ENCODE measurements around the gene AMOTL2.

DNA sequence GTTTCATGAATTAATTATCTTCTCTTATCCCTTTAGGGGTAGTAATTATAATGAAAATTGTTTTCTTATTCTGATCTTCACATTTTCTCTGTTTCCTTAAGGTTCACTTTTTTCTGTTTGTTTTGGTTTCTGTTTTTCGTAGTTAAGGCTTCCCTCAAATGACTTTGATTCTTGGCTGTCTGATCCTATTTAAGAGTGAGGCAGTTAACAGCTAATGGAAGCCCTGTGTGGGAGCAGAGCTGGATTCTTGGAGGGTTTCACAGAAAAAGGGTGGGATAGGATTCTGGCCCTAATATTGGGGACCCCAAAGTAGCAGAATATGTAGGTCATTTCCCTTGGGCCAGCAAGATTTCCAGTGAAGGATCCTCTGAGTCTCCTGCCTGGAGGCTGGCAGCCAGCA lies 6.8 kb upstream of the AMOTL2 start:
- TF ChIP-seq, protein P1, sequence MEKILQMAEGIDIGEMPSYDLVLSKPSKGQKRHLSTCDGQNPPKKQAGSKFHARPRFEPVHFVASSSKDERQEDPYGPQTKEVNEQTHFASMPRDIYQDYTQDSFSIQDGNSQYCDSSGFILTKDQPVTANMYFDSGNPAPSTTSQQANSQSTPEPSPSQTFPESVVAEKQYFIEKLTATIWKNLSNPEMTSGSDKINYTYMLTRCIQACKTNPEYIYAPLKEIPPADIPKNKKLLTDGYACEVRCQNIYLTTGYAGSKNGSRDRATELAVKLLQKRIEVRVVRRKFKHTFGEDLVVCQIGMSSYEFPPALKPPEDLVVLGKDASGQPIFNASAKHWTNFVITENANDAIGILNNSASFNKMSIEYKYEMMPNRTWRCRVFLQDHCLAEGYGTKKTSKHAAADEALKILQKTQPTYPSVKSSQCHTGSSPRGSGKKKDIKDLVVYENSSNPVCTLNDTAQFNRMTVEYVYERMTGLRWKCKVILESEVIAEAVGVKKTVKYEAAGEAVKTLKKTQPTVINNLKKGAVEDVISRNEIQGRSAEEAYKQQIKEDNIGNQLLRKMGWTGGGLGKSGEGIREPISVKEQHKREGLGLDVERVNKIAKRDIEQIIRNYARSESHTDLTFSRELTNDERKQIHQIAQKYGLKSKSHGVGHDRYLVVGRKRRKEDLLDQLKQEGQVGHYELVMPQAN (IDR thresholded peaks at IDR 0.05; ENCODE audit: borderline replicate concordance): no peak
- TF ChIP-seq ZFX (CRISPR knock-in tag; IDR thresholded peaks at IDR 0.05): no peak
- TF ChIP-seq, protein P2, sequence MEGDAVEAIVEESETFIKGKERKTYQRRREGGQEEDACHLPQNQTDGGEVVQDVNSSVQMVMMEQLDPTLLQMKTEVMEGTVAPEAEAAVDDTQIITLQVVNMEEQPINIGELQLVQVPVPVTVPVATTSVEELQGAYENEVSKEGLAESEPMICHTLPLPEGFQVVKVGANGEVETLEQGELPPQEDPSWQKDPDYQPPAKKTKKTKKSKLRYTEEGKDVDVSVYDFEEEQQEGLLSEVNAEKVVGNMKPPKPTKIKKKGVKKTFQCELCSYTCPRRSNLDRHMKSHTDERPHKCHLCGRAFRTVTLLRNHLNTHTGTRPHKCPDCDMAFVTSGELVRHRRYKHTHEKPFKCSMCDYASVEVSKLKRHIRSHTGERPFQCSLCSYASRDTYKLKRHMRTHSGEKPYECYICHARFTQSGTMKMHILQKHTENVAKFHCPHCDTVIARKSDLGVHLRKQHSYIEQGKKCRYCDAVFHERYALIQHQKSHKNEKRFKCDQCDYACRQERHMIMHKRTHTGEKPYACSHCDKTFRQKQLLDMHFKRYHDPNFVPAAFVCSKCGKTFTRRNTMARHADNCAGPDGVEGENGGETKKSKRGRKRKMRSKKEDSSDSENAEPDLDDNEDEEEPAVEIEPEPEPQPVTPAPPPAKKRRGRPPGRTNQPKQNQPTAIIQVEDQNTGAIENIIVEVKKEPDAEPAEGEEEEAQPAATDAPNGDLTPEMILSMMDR (IDR thresholded peaks at IDR 0.05 in 2 of 3, conservative IDR thresholded peaks at IDR 0.05 in 1 of 3; ENCODE audit: insufficient read depth in 2 of 3, low read depth in 1 of 3, low read length in 3 of 3): no peak
- TF ChIP-seq ZNF217 (CRISPR knock-in tag; IDR thresholded peaks at IDR 0.05): no peak
- TF ChIP-seq, protein P3, sequence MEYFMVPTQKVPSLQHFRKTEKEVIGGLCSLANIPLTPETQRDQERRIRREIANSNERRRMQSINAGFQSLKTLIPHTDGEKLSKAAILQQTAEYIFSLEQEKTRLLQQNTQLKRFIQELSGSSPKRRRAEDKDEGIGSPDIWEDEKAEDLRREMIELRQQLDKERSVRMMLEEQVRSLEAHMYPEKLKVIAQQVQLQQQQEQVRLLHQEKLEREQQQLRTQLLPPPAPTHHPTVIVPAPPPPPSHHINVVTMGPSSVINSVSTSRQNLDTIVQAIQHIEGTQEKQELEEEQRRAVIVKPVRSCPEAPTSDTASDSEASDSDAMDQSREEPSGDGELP (CRISPR knock-in tag; IDR thresholded peaks at IDR 0.05; ENCODE audit: borderline replicate concordance): no peak
- TF ChIP-seq SIN3A (IDR thresholded peaks at IDR 0.05; ENCODE audit: borderline replicate concordance in 2 of 2, control insufficient read depth in 1 of 2, low read depth in 2 of 2, low read length in 2 of 2): no peak
- TF ChIP-seq JUNB (CRISPR knock-in tag; conservative IDR thresholded peaks at IDR 0.05): no peak
- no peak for TF ChIP-seq ZNF668 (CRISPR knock-in tag; IDR thresholded peaks at IDR 0.05)

Data from K562 (cell line).